ENCODE measurements around the gene NFATC4. TPM values are rescaled to one million over a fixed set of nuclear protein-coding genes. Genes with fewer than 3 reads are reported as not detected.

NFATC4 gene
- total and polyA plus RNA-seq, 3 donors from 2014 or later = 40.9 to 83.6 (median 53.5) TPM

GRCh38 chr14:24404814-24405213, 36.8 kb downstream of the NFATC4 start:
- intact Hi-C loops (cut with DNase I; ENCODE audit: low total_unique reads) = no loop called here
- no peak overlapping the region for H3K4me3 ChIP-seq
- no peaks in the 10 kb centered on the region for H3K36me3 ChIP-seq (ENCODE audit: low read depth, missing control alignments)
- WGBS, 2 donors = 54 to 71% methylated on average over 4 of the region's 4 CpGs
- no peak overlapping the region for H3K27ac ChIP-seq
- H3K9me3 ChIP-seq = no peaks in the 10 kb centered on the region
- no peak for DNase-seq
- peaks cover 31% of the 10 kb centered on the region for H3K4me1 ChIP-seq
- H3K27me3 ChIP-seq = no peaks in the 10 kb centered on the region
- no peak for TF ChIP-seq CTCF (IDR thresholded peaks at IDR 0.05)
- no peak for TF ChIP-seq POLR2A (IDR thresholded peaks at IDR 0.05)

GRCh38 chr14:24406416-24406815, 38.4 kb downstream of the NFATC4 start:
- no peak overlapping the region for H3K27ac ChIP-seq
- peaks cover 24% of the 10 kb centered on the region for H3K4me1 ChIP-seq
- intact Hi-C loops (cut with DNase I; ENCODE audit: low total_unique reads) = no loop called here
- DNase-seq = no peak
- 82 to 95% methylated on average over 6 of the region's 6 CpGs for WGBS, 2 donors
- H3K36me3 ChIP-seq (ENCODE audit: low read depth, missing control alignments) = no peaks in the 10 kb centered on the region
- H3K9me3 ChIP-seq = no peaks in the 10 kb centered on the region
- no peak overlapping the region for H3K4me3 ChIP-seq
- TF ChIP-seq POLR2A (IDR thresholded peaks at IDR 0.05) = no peak
- TF ChIP-seq CTCF (IDR thresholded peaks at IDR 0.05) = no peak
- no peaks in the 10 kb centered on the region for H3K27me3 ChIP-seq

- WGBS, 2 donors = 88 to 91% methylated on average over 4 to 18 of the region's 18 CpGs
- intact Hi-C loops (cut with DNase I; ENCODE audit: low total_unique reads) = no loop called here
- no peaks in the 10 kb centered on the region for H3K36me3 ChIP-seq (ENCODE audit: low read depth, missing control alignments)
Measured at GRCh38 chr14:24407608-24408325, 39.8 kb downstream of the NFATC4 start.

GRCh38 chr14:24408764-24409163, 40.8 kb downstream of the NFATC4 start:
- Histone ChIP-seq H3K36me3 (ENCODE audit: low read depth, missing control alignments) (no peaks in the 10 kb centered on the region), H3K27ac (no peak overlapping the region), H3K4me1 (peaks cover 7% of the 10 kb centered on the region), H3K9me3 (no peaks in the 10 kb centered on the region), H3K4me3 (no peak overlapping the region), H3K27me3 (no peaks in the 10 kb centered on the region)
- DNase-seq = no peak
- TF ChIP-seq CTCF (IDR thresholded peaks at IDR 0.05) (no peak), POLR2A (IDR thresholded peaks at IDR 0.05) (no peak)
- WGBS, 2 donors = 63 to 64% methylated on average over 3 of the region's 3 CpGs
- intact Hi-C loops (cut with DNase I; ENCODE audit: low total_unique reads) = no loop called here

More at GRCh38 chr14:24407608-24408325, 39.8 kb downstream of the NFATC4 start:
- no peak overlapping the region for H3K4me3 ChIP-seq
- no peaks in the 10 kb centered on the region for H3K27me3 ChIP-seq
- H3K9me3 ChIP-seq = no peaks in the 10 kb centered on the region
- DNase-seq = no peak
- H3K27ac ChIP-seq = no peak overlapping the region
- TF ChIP-seq CTCF (IDR thresholded peaks at IDR 0.05) = no peak
- TF ChIP-seq POLR2A (IDR thresholded peaks at IDR 0.05) = no peak
- H3K4me1 ChIP-seq = peaks cover 11% of the 10 kb centered on the region

GRCh38 chr14:24409192-24409591, 41.2 kb downstream of the NFATC4 start:
- Histone ChIP-seq H3K9me3 (no peaks in the 10 kb centered on the region), H3K27ac (no peak overlapping the region), H3K4me3 (no peak overlapping the region), H3K27me3 (no peaks in the 10 kb centered on the region), H3K4me1 (peaks cover 3% of the 10 kb centered on the region), H3K36me3 (ENCODE audit: low read depth, missing control alignments) (no peaks in the 10 kb centered on the region)
- DNase-seq = no peak
- intact Hi-C loops (cut with DNase I; ENCODE audit: low total_unique reads) = no loop called here
- 86 to 95% methylated on average over 4 to 6 of the region's 6 CpGs for WGBS, 2 donors
- TF ChIP-seq CTCF (IDR thresholded peaks at IDR 0.05) (no peak), POLR2A (IDR thresholded peaks at IDR 0.05) (no peak)

All from testis (tissue), 3 donors.